Motor neuron (in vitro differentiated cells): Measurements from ENCODE around the gene ITPR1. TPM values are rescaled to one million over a fixed set of nuclear protein-coding genes. Genes with fewer than 3 reads are reported as not detected.

ENCODE experiments used
- ATAC-seq, 8 experiments: fragments of 200-7000 bp; cut with Tn5 transposase; replicated peaks in 6 of 8; 2 replicates each; pipeline ENCODE4 v1.8.0; 2021; ENCODE audit warnings: mild to moderate bottlenecking in 8 of 8, moderate library complexity in 8 of 8
- H3K27ac ChIP-seq, 2 donors: fragments of 250-450 bp; sonication (Bioruptor Pico); 2 replicates each; pipeline ENCODE4 v1.9.0; 2021; ENCODE audit warnings: antibody characterized with exemption in 2 of 2, mild to moderate bottlenecking in 2 of 2, moderate library complexity in 1 of 2
- H3K4me1 ChIP-seq, 2 donors: fragments of 250-450 bp; sonication (Bioruptor Pico); replicated peaks in 1 of 2; 2 replicates each; pipeline ENCODE4 v1.6.1; 2021; ENCODE audit warnings: antibody characterized with exemption in 2 of 2, mild to moderate bottlenecking in 2 of 2, moderate library complexity in 1 of 2
- H3K4me3 ChIP-seq, 5 donors: fragments of 250-450 bp; sonication (Bioruptor Pico); 2 replicates each; pipeline ENCODE4 v1.9.0; 2021; ENCODE audit warnings: antibody characterized with exemption in 5 of 5, mild to moderate bottlenecking in 5 of 5, moderate library complexity in 4 of 5
- WGBS, 10 experiments: fragments of 450-650 bp; shearing (Covaris generic); methylation state at CpG; one replicate each; pipeline ENCODE4 v1.0.0; 2022; 5-methylcytosine and 5-hydroxymethylcytosine counted together
- in situ Hi-C, 9 experiments: fragments of 400-800 bp; cut with MboI; loops; one replicate each; pipeline ENCODE4 v1.15.0; 2021; ENCODE audit warnings: low sequenced_read_pairs in 9 of 9, low pct_unique_long_range_greater_than_20kb in 2 of 9; ENCODE audit not compliant: unreplicated experiment in 9 of 9
- total RNA-seq, 8 experiments: library from RNA; unstranded; fragments of 300-600 nt; gene quantifications; 2 replicates each; pipeline versions ENCODE4 v1.2.3 to v1.2.4, GENCODE V29; 2022

ITPR1 gene
- total RNA-seq, 8 experiments from 2014 or later, result 2.2 to 167 (median 12.2) TPM

DNA sequence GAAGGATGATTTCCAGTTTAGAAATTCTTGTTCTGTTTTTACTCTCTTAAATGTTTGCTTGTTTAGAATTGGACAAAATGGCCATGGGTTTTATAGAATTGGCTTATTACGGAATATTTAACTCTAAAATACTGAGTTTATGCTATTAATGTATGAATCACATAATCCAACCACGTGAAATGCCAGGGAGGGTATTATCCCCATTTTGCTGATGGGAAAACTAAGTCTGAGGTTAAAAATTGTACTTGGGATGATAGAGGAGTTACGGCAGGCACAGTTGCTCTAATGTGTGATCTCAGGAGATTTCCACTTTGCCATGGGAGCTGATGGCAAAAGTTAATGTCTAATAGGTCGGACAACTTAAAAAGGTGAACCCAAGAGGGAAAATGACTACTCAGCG is 194.4 kb downstream of the ITPR1 start:
- 80 to 100% (median 89%) methylated on average over 2 to 5 of the region's 5 CpGs for WGBS, 10 experiments
- Histone ChIP-seq H3K4me3 (no peak overlapping the region), H3K4me1 (peaks cover 0 to 8% of the 10 kb centered on the region in 2 donors), H3K27ac (no peak overlapping the region)
- in situ Hi-C loops, result no loop called here
- no peak for ATAC-seq

DNA sequence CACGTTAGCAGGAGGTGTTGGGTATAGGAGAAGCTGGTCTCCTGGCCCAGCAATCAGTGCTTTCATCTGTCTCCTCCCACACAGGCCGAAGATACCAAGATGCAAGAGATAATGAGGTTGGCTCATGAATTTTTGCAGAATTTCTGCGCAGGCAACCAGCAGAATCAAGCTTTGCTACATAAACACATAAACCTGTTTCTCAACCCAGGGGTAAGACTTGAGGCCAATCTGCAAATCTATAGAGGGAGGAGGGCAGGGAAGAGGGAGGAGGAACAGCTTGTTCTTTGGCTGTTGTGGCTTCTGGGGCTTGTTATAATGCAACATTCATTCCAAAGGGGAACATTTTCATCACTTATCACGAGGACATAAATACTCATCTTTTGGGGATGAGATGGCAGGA is 195.3 kb downstream of the ITPR1 start:
- Histone ChIP-seq H3K4me1 (peaks cover 0 to 8% of the 10 kb centered on the region in 2 donors), H3K27ac (no peak overlapping the region), H3K4me3 (no peak overlapping the region)
- in situ Hi-C loops, result no loop called here
- WGBS, 10 experiments, result 47 to 100% (median 88%) methylated on average over 1 to 4 of the region's 4 CpGs; no CpG with 5 or more reads in 1 of the 10 experiments
- peak in 1 of 8 experiments; percentile 41 for ATAC-seq

DNA sequence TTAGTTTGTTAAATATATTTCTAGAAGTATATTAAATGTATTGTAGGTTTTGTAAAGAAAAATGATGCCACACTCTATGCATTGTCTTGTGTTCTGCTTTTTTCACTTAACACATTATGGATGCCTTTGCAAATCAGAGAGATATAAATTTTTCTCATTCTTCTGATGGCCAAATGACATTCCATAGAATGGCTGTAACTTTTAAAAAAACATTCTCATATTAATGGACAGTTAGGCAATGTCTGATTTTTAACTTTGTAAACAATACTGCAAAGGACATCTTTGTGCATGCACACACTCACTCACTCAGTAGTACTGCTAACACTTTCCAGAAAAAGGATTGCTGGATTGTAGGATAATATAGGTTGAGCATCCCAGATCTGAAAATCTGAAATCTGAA is 195.9 kb downstream of the ITPR1 start:
- H3K4me1 ChIP-seq, result peaks cover 0 to 8% of the 10 kb centered on the region in 2 donors
- peak in 1 of 8 experiments; percentile 12 for ATAC-seq
- H3K4me3 ChIP-seq, result no peak overlapping the region
- in situ Hi-C loops, result no loop called here
- H3K27ac ChIP-seq, result no peak overlapping the region

DNA sequence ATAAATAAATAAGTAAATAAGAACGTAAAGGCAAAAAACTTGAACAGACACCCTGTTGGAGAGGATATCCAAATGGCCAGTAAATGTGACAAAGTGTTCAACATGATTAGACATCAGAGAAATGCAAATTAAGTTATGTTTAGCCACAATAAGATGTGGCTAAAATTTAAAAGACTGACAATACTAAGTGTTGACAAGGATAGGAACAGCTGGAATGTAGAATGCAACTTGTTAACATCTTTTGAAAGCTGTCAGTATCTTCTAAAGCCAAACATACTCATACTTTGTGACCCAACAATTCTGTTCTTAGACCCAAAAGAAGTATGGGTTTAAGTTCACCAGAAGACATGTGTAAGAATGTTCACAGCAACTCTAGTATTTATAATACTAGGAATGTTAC is 197.1 kb downstream of the ITPR1 start:
- ATAC-seq, result no peak
- Histone ChIP-seq H3K4me3 (no peak overlapping the region), H3K27ac (no peak overlapping the region), H3K4me1 (peaks cover 0 to 8% of the 10 kb centered on the region in 2 donors)
- in situ Hi-C loops, result no loop called here
- 40 to 100% (median 100%) methylated on average over 1 of the region's 1 CpG; no CpG with 5 or more reads in 1 of the 10 experiments for WGBS, 10 experiments

DNA sequence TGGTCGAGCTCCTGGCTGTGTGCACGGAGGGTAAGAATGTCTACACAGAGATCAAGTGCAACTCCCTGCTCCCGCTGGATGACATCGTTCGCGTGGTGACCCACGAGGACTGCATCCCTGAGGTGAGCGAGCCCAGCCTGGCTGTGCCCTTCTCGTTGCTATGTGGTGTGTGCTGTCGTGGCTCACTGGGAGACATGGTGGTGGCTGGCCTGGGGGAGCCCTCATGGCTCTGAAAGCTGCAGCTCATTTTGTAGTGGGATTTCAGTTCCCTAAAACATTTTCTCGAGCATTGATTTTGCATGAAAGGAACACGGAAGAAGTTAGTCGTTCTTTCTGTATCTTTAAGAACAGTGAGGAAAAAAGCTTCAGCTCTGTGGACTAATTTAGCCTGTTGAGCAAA is 200.5 kb downstream of the ITPR1 start:
- H3K4me1 ChIP-seq, result no peaks in the 10 kb centered on the region
- WGBS, 10 experiments, result 74 to 100% (median 91%) methylated on average over 1 to 9 of the region's 13 CpGs
- H3K27ac ChIP-seq, result no peak overlapping the region
- no peak for ATAC-seq
- H3K4me3 ChIP-seq, result no peak overlapping the region
- in situ Hi-C loops, result no loop called here

DNA sequence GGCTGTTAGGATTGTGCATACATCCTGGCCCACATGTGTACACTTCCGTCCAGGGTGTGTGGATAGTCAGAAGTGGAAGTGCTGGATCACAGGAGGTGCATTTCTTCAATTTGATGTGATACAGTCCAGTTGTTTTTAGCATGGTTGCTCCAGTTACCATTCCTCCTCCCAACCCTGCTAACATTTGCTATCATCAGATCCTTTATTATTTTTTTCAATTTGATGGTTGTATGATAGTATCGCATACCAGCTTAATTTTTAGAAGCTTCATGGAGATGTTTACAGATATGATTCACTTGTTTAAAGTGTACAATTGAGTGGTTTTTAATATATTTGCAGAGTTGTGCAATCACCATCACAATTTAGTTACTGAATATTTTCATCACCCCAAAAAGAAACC is 202.7 kb downstream of the ITPR1 start:
- in situ Hi-C loops, result no loop called here
- Histone ChIP-seq H3K27ac (no peak overlapping the region), H3K4me1 (no peaks in the 10 kb centered on the region), H3K4me3 (no peak overlapping the region)
- 87 to 100% (median 100%) methylated on average over 1 to 2 of the region's 2 CpGs; no CpG with 5 or more reads in 4 of the 10 experiments for WGBS, 10 experiments
- no peak for ATAC-seq

DNA sequence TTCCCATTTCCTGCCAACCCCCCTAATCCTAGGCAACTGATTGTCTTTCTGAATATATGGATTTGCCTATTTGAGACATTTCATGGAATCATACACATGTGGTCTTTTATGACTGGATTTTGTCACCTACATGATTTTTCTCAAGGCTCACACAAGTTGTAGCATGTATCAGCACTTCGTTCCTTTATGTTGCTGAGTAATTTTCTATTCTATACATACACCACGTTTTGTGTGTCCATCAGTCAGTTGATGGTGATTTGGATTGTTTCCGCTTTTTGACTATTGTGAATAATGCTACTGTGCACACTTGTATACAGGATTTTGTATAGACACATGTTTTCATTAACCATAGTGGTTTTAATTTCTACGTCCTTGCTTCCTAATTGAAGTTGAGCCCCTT is 203.1 kb downstream of the ITPR1 start:
- no peak for ATAC-seq
- 68 to 100% (median 84%) methylated on average over 2 to 4 of the region's 4 CpGs; no CpG with 5 or more reads in 1 of the 10 experiments for WGBS, 10 experiments
- Histone ChIP-seq H3K27ac (no peak overlapping the region), H3K4me3 (no peak overlapping the region), H3K4me1 (no peaks in the 10 kb centered on the region)
- in situ Hi-C loops, result no loop called here

DNA sequence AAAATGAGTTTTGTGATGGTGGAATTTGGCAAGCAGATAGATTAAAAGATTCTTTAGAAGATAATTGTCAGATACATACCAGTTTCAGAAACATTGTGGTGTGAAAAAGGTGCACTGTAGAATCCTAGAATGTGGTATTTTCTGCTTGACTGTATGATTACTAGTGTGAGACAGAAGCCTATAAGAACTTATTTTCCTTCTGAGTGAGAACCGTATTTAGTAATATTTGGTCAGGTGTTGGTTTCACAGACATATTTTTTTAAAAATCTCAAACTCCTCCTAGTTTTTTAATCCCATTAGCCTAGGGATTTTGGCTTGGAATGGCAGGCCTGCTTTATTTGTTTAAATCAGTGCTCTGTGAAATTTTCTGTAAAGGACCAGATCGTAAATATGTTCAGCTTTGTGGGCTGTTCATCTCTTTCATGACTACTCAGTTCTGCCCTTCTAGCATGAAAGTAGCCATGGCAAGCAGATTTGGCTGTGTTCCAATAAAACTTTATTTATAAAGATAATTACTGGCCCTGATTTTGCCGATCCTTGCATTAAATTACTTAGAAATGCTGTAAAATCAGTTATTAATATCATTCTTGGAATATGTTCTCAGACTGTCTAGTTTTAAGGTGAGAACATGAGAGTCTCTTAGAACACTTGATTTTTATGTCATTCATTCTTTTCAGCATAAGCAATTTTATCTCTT is 205.1 kb downstream of the ITPR1 start:
- WGBS, 10 experiments, result 71 to 100% (median 94%) methylated on average over 1 to 3 of the region's 3 CpGs
- no peak overlapping the region for H3K4me3 ChIP-seq
- H3K27ac ChIP-seq, result no peak overlapping the region
- no peaks in the 10 kb centered on the region for H3K4me1 ChIP-seq
- no peak for ATAC-seq
- in situ Hi-C loops, result no loop called here

DNA sequence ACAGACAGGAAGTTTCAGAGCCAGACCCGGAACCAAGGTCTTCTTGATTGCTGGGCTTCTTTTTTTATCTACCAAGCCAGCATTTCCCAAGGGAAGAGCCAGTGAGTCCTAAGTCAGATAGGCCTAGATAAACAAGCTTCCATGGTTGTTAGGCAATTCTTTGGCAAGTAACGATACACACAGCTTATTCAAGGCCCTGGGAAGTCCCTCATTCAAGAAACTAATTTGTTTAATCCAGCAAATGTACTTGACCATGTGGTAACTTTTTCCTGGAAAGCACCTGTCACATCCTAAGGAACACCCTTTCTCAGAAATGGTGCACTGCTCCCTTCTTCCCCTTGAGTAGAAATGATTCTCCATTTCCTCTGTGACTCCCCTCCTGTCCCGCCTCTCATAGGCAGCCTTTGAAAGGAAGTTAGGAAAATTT is 209.9 kb downstream of the ITPR1 start:
- ATAC-seq, result peak in 3 of 8 experiments; percentile 72 to 97 (median 79)
- WGBS, 10 experiments, result 70 to 100% (median 98%) methylated on average over 1 to 3 of the region's 3 CpGs; no CpG with 5 or more reads in 2 of the 10 experiments
- in situ Hi-C loops, result loop anchor here in 6 of 9 experiments (25.0 kb wide), 3 partner anchors 284 to 359 kb away; partner anchors contain the start of gene BHLHE40 (in 1 of the 6)
- Histone ChIP-seq H3K4me1 (no peaks in the 10 kb centered on the region), H3K27ac (no peak overlapping the region), H3K4me3 (no peak overlapping the region)

DNA sequence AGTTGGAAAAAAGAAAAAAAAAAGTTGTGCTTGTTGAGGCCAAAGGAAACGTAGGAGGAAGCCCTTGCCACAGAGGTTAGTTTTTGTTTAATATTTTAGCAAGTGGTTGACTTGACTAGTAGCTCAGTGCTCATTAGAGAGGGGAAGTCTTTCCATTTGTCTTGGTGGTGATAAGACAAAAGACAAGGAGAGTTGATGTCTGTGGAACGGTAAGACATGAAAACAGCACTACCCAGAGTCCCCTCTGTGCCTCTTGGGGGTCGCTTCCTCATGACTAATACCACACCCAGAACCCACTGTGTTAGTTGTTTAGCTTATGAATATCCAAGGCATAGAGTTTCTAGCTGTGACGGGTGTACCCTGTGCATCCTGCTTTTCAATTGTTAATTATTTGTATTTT is 211.4 kb downstream of the ITPR1 start:
- H3K4me3 ChIP-seq, result no peak overlapping the region
- in situ Hi-C loops, result loop anchor here in 6 of 9 experiments (25.0 kb wide), 3 partner anchors 283 to 358 kb away; partner anchors contain the start of gene BHLHE40 (in 1 of the 6)
- H3K4me1 ChIP-seq, result no peaks in the 10 kb centered on the region
- WGBS, 10 experiments, result 46 to 100% (median 86%) methylated on average over 1 to 3 of the region's 4 CpGs; no CpG with 5 or more reads in 1 of the 10 experiments
- no peak overlapping the region for H3K27ac ChIP-seq
- no peak for ATAC-seq

DNA sequence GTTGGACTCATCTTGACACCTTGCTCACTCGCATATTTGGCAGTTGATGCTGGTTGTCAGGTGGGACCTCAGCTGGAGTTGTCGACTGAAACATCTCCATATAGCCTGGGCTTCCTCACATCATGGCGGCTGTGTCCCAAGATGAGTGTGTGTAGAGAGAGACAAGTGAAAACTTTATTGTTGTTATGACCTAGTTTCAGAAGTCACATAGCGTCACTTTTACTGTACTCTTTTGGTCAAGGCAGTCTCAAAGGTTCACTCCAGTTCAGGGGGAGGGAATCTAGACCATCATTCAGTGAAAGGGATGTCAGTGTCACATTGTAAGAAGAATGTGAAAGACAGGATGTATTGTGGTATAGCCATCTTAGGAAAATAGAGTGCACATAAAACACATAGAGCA is 214.2 kb downstream of the ITPR1 start:
- Histone ChIP-seq H3K4me3 (no peak overlapping the region), H3K4me1 (peaks cover 0 to 2% of the 10 kb centered on the region in 2 donors), H3K27ac (no peak overlapping the region)
- ATAC-seq, result no peak
- WGBS, 10 experiments, result 60 to 100% (median 90%) methylated on average over 1 to 4 of the region's 4 CpGs; no CpG with 5 or more reads in 5 of the 10 experiments
- in situ Hi-C loops, result loop anchor here in 6 of 9 experiments (25.0 kb wide), 3 partner anchors 280 to 355 kb away; partner anchors contain the start of gene BHLHE40 (in 1 of the 6)

DNA sequence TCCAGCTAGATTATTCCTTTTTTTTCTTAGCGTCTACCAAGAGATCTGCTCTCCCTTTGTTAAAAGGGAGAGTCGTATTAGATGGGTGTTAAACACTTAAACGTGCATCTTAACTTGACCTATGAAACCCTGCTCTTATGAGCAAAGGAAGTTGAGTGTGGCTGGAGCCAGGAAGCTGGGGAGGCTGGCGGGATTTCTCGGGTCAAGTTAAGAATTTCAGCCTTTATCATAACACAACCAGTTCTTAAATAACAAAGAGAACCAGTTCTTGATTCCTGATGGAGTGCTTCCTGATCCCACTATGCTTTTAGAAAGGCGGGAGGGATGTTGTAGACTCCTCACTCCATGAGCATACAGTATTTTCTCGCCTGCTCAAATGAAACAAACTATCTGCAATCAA is 215.1 kb downstream of the ITPR1 start:
- no peak for ATAC-seq
- 20 to 97% (median 53%) methylated on average over 1 to 6 of the region's 7 CpGs for WGBS, 10 experiments
- in situ Hi-C loops, result loop anchor here in 6 of 9 experiments (25.0 kb wide), 3 partner anchors 279 to 354 kb away; partner anchors contain the start of gene BHLHE40 (in 1 of the 6)

DNA sequence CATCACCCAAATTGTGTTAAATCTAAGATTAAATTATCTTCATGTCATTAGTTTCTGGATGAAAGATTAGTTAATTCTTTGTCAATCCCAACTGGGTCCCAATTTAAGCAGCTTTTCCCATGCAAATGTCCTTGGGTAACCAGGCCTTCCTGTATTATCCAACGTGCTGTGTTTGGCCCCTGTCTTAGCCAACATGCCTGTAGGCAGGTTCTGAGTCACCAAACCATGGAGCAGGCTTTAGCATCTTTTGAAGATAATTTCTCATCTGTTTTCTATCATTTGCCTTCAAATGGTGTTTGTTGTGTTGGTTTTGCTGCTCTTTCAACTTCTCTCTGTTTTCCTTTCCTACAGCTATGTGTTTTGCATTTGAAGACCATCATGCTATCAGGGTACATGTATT is 216.2 kb downstream of the ITPR1 start:
- 0 to 83% (median 38%) methylated on average over 1 of the region's 1 CpG; no CpG with 5 or more reads in 1 of the 10 experiments for WGBS, 10 experiments
- peak in 2 of 8 experiments; percentile 35 to 51 for ATAC-seq
- Histone ChIP-seq H3K27ac (no peak overlapping the region), H3K4me3 (no peak overlapping the region), H3K4me1 (peaks cover 0 to 2% of the 10 kb centered on the region in 2 donors)
- in situ Hi-C loops, result loop anchor here in 6 of 9 experiments (25.0 kb wide), 3 partner anchors 278 to 353 kb away; partner anchors contain the start of gene BHLHE40 (in 1 of the 6)

More for the DNA sequence above, 215.1 kb downstream of the ITPR1 start:
- H3K4me1 ChIP-seq, result peaks cover 0 to 2% of the 10 kb centered on the region in 2 donors
- no peak overlapping the region for H3K27ac ChIP-seq
- H3K4me3 ChIP-seq, result no peak overlapping the region
